Activated naive CD4-positive, alpha-beta T cell treated with anti-CD3 and anti-CD28 coated beads for 36 hours (primary cell): ENCODE data around the gene NAB1. TPM values are rescaled to one million over a fixed set of nuclear protein-coding genes. Genes with fewer than 3 reads are reported as not detected.
A peak's percentile ranks its signal among the peaks of the same experiment; 100 is the strongest.

Experiments
- CTCF ChIA-PET: fragments of 350-600 bp; sonication (Branson Sonifier 250); formaldehyde crosslinking; loops from one replicate; lab custom pipeline; 2021; ENCODE audit warnings: antibody characterized with exemption; lab: Charles Lee
- DNase-seq: peaks from one replicate; pipeline ENCODE4 v3.0.0-alpha.2; 2020
- H3K27ac Mint-ChIP-seq: one replicate; pipeline ENCODE4 v1.8.0; 2021; ENCODE audit warnings: mild to moderate bottlenecking, mixed read lengths
- H3K27me3 Mint-ChIP-seq: one replicate; pipeline ENCODE4 v1.8.0; 2021; ENCODE audit warnings: low read depth, mixed read lengths
- H3K36me3 Mint-ChIP-seq: one replicate; pipeline ENCODE4 v1.8.0; 2021; ENCODE audit warnings: low read depth, mixed read lengths
- H3K4me1 Mint-ChIP-seq: one replicate; pipeline ENCODE4 v1.8.0; 2021; ENCODE audit warnings: low read depth, mixed read lengths
- H3K4me3 Mint-ChIP-seq: one replicate; pipeline ENCODE4 v1.8.0; 2021; ENCODE audit warnings: mild to moderate bottlenecking, moderate library complexity, mixed read lengths
- H3K9me3 Mint-ChIP-seq: one replicate; pipeline ENCODE4 v1.8.0; 2021; ENCODE audit warnings: mixed read lengths
- intact Hi-C: fragments of 100-400 bp; cut with micrococcal nuclease; formaldehyde crosslinking; loops from one replicate; pipeline ENCODE4 v1.15.1; 2023
- total RNA-seq, 2 experiments: library from RNA; stranded (reverse); gene quantifications; one replicate each; pipeline ENCODE4 v1.2.3, GENCODE V29; 2021

Gene NAB1
- total RNA-seq, 2 experiments from 2014 or later: 38.7 to 48.1 TPM

GRCh38 chr2:190646780-190647522, 1.9 kb upstream of the NAB1 start:
- CTCF ChIA-PET: interaction anchor here (0.7 to 1.1 kb wide), 4 partner anchors 8 to 884 kb away, joined by 3 to 4 read pairs (median 3); partner anchors contain the start of gene OSGEPL1
- peaks cover 45% of the 10 kb centered on the region for H3K4me1 Mint-ChIP-seq
- H3K36me3 Mint-ChIP-seq: peaks cover 7% of the 10 kb centered on the region
- no peaks in the 10 kb centered on the region for H3K9me3 Mint-ChIP-seq
- peak overlapping the region; percentile 42 for H3K4me3 Mint-ChIP-seq
- H3K27ac Mint-ChIP-seq: peak overlapping the region; percentile 46
- DNase-seq: no peak
- H3K27me3 Mint-ChIP-seq: no peaks in the 10 kb centered on the region
- intact Hi-C loops: loop anchor here (5.0 kb wide), 3 partner anchors 195 to 1030 kb away; partner anchors contain the start of gene NABP1

- Mint-ChIP-seq H3K36me3 (peaks cover 7% of the 10 kb centered on the region), H3K27me3 (no peaks in the 10 kb centered on the region), H3K27ac (peak overlapping the region; percentile 76), H3K4me1 (peaks cover 43% of the 10 kb centered on the region), H3K9me3 (no peaks in the 10 kb centered on the region), H3K4me3 (peak overlapping the region; percentile 68)
- intact Hi-C loops: loop anchor here (1.0 to 5.0 kb wide), 10 partner anchors 30 to 1029 kb away; partner anchors contain the start of gene NABP1
- DNase-seq: peak; percentile 81
- CTCF ChIA-PET: interaction anchor here (0.9 to 1.0 kb wide), 2 partner anchors 10 to 31 kb away, joined by 3 to 5 read pairs; no protein-coding TSS in a partner anchor
Measured at GRCh38 chr2:190648289-190649034, 421 bp upstream of the NAB1 start.

DNA sequence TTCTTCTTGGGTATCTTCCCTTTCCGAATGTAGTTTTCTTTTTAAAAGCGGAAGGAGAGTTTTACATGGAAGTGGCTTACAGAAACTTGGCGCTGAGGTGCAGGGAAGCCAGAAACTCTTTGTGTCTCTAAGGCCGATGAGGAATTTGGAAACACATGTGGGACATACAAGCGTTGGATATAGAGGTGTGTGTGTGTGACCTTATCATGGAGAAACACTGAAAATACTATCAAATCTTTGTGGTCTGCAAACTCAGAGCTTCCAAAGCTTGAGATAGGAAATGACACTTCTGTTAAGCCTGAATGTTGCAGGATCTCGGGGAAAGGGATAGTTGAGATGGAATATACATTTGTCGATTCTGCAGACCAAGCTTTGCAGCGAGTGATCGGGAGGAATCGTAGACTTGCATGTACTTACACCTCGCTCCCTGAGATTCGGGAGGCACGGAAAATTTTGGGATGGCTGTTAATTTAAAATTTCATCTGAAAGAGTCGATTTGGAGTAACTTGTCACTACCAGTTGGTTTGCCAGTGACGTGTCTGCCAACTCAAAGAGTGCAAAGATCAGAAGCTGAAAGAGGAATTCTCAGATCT, 1.0 kb downstream of the NAB1 start:
- no peaks in the 10 kb centered on the region for H3K27me3 Mint-ChIP-seq
- no peaks in the 10 kb centered on the region for H3K9me3 Mint-ChIP-seq
- peaks cover 7% of the 10 kb centered on the region for H3K36me3 Mint-ChIP-seq
- intact Hi-C loops: loop anchor here (1.0 to 5.0 kb wide), 7 partner anchors 8 to 1027 kb away; partner anchors contain the start of gene NABP1
- CTCF ChIA-PET: interaction anchor here (0.8 to 1.4 kb wide), 2 partner anchors 30 to 505 kb away, joined by 3 to 8 read pairs; no protein-coding TSS in a partner anchor
- no peak for DNase-seq
- peak overlapping the region; percentile 95 for H3K27ac Mint-ChIP-seq
- peak overlapping the region; percentile 96 for H3K4me3 Mint-ChIP-seq
- H3K4me1 Mint-ChIP-seq: peaks cover 33% of the 10 kb centered on the region

GRCh38 chr2:190651413-190651812, 2.5 kb downstream of the NAB1 start:
- peak overlapping the region; percentile 33 for H3K27ac Mint-ChIP-seq
- no peaks in the 10 kb centered on the region for H3K9me3 Mint-ChIP-seq
- H3K36me3 Mint-ChIP-seq: peaks cover 7% of the 10 kb centered on the region
- intact Hi-C loops: no loop called here
- H3K4me3 Mint-ChIP-seq: peak overlapping the region; percentile 3
- CTCF ChIA-PET: interaction anchor here (0.6 to 1.3 kb wide), 3 partner anchors 12 to 224 kb away, joined by 3 to 4 read pairs (median 4); no protein-coding TSS in a partner anchor
- no peaks in the 10 kb centered on the region for H3K27me3 Mint-ChIP-seq
- no peak for DNase-seq
- peaks cover 41% of the 10 kb centered on the region for H3K4me1 Mint-ChIP-seq

DNA sequence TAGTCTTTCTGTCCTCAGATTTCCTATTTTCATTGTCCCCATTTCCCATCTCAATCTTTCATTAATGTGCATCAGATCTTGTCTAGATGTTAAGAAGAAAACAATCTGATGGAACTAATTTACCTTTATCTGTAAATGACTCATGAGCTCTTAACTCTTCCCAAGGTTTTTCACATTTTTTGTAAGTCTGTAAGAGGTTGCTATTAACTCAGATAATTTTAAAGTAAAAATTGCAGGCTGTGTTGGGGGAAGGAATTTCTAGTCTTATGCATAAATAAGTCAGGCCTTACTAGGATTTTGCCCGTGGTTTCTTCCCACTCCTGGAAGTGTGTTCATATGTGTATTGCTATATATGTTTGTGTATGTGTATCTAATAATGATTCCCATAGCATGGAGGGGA, 4.3 kb downstream of the NAB1 start:
- intact Hi-C loops: no loop called here
- peaks cover 43% of the 10 kb centered on the region for H3K4me1 Mint-ChIP-seq
- H3K4me3 Mint-ChIP-seq: no peak overlapping the region
- H3K9me3 Mint-ChIP-seq: no peaks in the 10 kb centered on the region
- no peak for DNase-seq
- H3K36me3 Mint-ChIP-seq: peaks cover 7% of the 10 kb centered on the region
- CTCF ChIA-PET: interaction anchor here (1.0 kb wide), 1 partner anchor 27 kb away, joined by 3 read pairs; no protein-coding TSS in a partner anchor
- no peaks in the 10 kb centered on the region for H3K27me3 Mint-ChIP-seq
- H3K27ac Mint-ChIP-seq: no peak overlapping the region

DNA sequence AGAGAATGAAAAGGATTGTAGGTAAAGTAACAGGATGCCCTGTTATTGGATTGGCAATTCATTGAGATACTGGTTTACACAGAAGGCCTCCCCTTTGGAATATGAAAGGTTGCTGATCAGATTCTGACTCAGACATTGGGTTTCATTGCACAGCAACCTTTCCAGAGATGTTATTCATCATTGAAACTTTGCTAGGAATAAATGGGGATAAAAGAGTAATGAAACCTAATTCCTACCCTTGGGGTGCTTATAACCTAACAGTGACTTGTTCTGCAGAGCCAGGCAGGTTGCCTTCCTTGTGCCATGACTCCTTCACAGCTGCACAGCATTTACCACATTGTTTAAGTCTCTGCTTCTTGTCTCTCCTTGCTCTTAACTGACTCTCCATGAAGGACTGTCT, 5.0 kb downstream of the NAB1 start:
- H3K36me3 Mint-ChIP-seq: peaks cover 13% of the 10 kb centered on the region
- H3K4me3 Mint-ChIP-seq: no peak overlapping the region
- H3K27ac Mint-ChIP-seq: no peak overlapping the region
- intact Hi-C loops: no loop called here
- no peaks in the 10 kb centered on the region for H3K9me3 Mint-ChIP-seq
- no peak for DNase-seq
- CTCF ChIA-PET: no interaction called here
- no peaks in the 10 kb centered on the region for H3K27me3 Mint-ChIP-seq
- H3K4me1 Mint-ChIP-seq: peaks cover 47% of the 10 kb centered on the region

DNA sequence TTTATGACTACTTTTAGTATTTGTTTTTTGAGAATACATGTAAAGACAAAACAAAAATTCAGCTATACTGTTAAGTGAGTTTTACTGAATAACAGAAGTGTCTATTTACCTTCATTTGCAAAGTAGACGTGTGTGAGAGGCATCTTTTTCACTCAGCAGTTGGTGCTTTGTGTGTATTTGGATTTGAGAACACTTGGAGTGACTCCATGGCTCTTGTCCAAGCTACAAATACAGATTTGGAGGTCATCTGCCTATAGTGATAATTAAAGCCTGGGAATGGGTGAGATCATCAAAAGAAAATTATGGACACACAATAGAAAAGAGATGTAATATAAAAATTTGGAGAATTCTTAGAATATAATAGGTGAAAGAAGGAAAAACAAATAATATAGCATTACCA, 6.2 kb downstream of the NAB1 start:
- DNase-seq: no peak
- Mint-ChIP-seq H3K27ac (no peak overlapping the region), H3K4me3 (no peak overlapping the region), H3K27me3 (no peaks in the 10 kb centered on the region), H3K9me3 (no peaks in the 10 kb centered on the region), H3K36me3 (peaks cover 16% of the 10 kb centered on the region), H3K4me1 (peaks cover 52% of the 10 kb centered on the region)
- intact Hi-C loops: no loop called here
- CTCF ChIA-PET: interaction anchor here (0.6 to 0.7 kb wide), 2 partner anchors 10 to 25 kb away, joined by 3 to 4 read pairs; no protein-coding TSS in a partner anchor

DNA sequence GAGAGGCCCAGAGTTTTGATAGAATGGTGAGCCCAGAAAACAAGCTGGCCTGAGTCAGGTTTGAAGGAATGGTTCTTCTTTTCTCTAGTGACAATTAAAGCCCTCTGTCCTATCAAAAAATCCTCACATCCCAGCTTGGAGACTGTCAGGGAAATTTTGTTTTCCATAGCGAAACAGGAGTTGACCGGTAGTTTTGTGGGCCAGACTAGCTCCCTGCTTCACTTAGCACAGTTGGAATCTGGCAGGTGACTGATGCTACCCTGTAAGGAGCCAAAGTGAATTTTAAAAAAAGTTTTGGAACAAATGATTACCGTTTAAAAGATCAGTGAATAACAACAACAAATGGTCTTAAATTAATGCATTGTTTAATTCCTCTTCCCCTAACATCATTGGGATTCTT, 6.7 kb downstream of the NAB1 start:
- CTCF ChIA-PET: interaction anchor here (0.7 to 1.6 kb wide), 2 partner anchors 11 to 24 kb away, joined by 3 to 6 read pairs; no protein-coding TSS in a partner anchor
- H3K27ac Mint-ChIP-seq: no peak overlapping the region
- peaks cover 55% of the 10 kb centered on the region for H3K4me1 Mint-ChIP-seq
- intact Hi-C loops: no loop called here
- H3K27me3 Mint-ChIP-seq: no peaks in the 10 kb centered on the region
- no peak overlapping the region for H3K4me3 Mint-ChIP-seq
- H3K36me3 Mint-ChIP-seq: peaks cover 17% of the 10 kb centered on the region
- no peak for DNase-seq
- no peaks in the 10 kb centered on the region for H3K9me3 Mint-ChIP-seq

- intact Hi-C loops: no loop called here
- CTCF ChIA-PET: interaction anchor here (0.7 to 1.6 kb wide), 2 partner anchors 23 to 152 kb away, joined by 3 to 6 read pairs; no protein-coding TSS in a partner anchor
- no peak overlapping the region for H3K27ac Mint-ChIP-seq
- H3K36me3 Mint-ChIP-seq: peaks cover 19% of the 10 kb centered on the region
- H3K4me3 Mint-ChIP-seq: no peak overlapping the region
- DNase-seq: no peak
- peaks cover 55% of the 10 kb centered on the region for H3K4me1 Mint-ChIP-seq
- H3K27me3 Mint-ChIP-seq: no peaks in the 10 kb centered on the region
- no peaks in the 10 kb centered on the region for H3K9me3 Mint-ChIP-seq
Measured at GRCh38 chr2:190656301-190656700, 7.4 kb downstream of the NAB1 start.

- Mint-ChIP-seq H3K4me3 (no peak overlapping the region), H3K9me3 (no peaks in the 10 kb centered on the region), H3K4me1 (peaks cover 58% of the 10 kb centered on the region), H3K36me3 (peaks cover 19% of the 10 kb centered on the region), H3K27me3 (no peaks in the 10 kb centered on the region), H3K27ac (no peak overlapping the region)
- CTCF ChIA-PET: no interaction called here
- no peak for DNase-seq
- intact Hi-C loops: loop anchor here (1.0 kb wide), 1 partner anchor 7 kb away; no protein-coding TSS in a partner anchor
Measured at GRCh38 chr2:190657474-190658255, 8.8 kb downstream of the NAB1 start.

DNA sequence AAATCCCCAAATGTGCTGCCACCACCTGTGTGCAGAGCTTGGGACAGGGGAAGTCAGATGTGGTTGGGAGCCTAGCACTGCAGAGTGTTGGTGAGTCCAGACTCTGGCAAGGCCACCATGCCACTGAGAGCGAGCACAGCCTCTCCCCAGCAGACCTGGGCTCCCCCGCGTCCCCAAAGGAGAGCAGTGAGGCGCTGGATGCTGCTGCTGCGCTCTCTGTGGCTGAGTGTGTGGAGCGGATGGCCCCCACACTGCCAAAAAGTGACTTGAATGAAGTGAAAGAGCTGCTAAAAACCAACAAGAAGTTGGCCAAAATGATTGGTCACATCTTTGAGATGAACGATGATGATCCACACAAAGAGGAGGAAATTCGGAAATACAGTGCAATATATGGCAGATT, 10.7 kb downstream of the NAB1 start:
- intact Hi-C loops: no loop called here
- no peaks in the 10 kb centered on the region for H3K9me3 Mint-ChIP-seq
- no peak overlapping the region for H3K27ac Mint-ChIP-seq
- peaks cover 19% of the 10 kb centered on the region for H3K36me3 Mint-ChIP-seq
- DNase-seq: no peak
- no peaks in the 10 kb centered on the region for H3K27me3 Mint-ChIP-seq
- H3K4me3 Mint-ChIP-seq: no peak overlapping the region
- H3K4me1 Mint-ChIP-seq: peaks cover 66% of the 10 kb centered on the region
- CTCF ChIA-PET: interaction anchor here (1.0 kb wide), 1 partner anchor 21 kb away, joined by 3 read pairs; no protein-coding TSS in a partner anchor
